Stimulated activated effector memory CD8-positive, alpha-beta T cell treated with anti-CD3 and anti-CD28 coated beads, Interleukin-12 subunit alpha, Interleukin-12 subunit beta, amount 100 ng/mL, for 72 hours (primary cell): ENCODE data around the gene ADI1.
A peak's percentile ranks its signal among the peaks of the same experiment; 100 is the strongest.

Source experiments
- ATAC-seq: fragments of 150-1000 bp; cut with Tn5 transposase; 2 replicates; pipeline ENCODE4 v1.10.0; 2021
- DNase-seq, 2 donors: peaks; one replicate each; pipeline ENCODE4 v3.0.0; 2021 to 2022; ENCODE audit warnings: low spot score in 2 of 2
- H3K27ac Mint-ChIP-seq: one replicate; pipeline ENCODE4 v1.8.0; 2022; ENCODE audit warnings: mild to moderate bottlenecking, mixed read lengths
- H3K36me3 Mint-ChIP-seq: one replicate; pipeline ENCODE4 v1.8.0; 2022; ENCODE audit warnings: mild to moderate bottlenecking, mixed read lengths
- H3K4me1 Mint-ChIP-seq: one replicate; pipeline ENCODE4 v1.8.0; 2022; ENCODE audit warnings: mixed read lengths
- H3K4me3 Mint-ChIP-seq: one replicate; pipeline ENCODE4 v1.8.0; 2022; ENCODE audit warnings: mild to moderate bottlenecking, mixed read lengths
- H3K9me3 Mint-ChIP-seq: one replicate; pipeline ENCODE4 v1.8.0; 2022; ENCODE audit warnings: mixed read lengths

The ADI1 gene

GRCh38 chr2:3466966-3467365 is 52.4 kb downstream of the ADI1 start:
- H3K4me1 Mint-ChIP-seq = peaks cover 1% of the 10 kb centered on the region
- H3K4me3 Mint-ChIP-seq = no peak overlapping the region
- peaks cover 35% of the 10 kb centered on the region for H3K36me3 Mint-ChIP-seq
- no peaks in the 10 kb centered on the region for H3K9me3 Mint-ChIP-seq
- H3K27ac Mint-ChIP-seq = no peak overlapping the region
- no peak for ATAC-seq
- no peak for DNase-seq

- peaks cover 5% of the 10 kb centered on the region for H3K4me1 Mint-ChIP-seq
- no peak overlapping the region for H3K27ac Mint-ChIP-seq
- H3K36me3 Mint-ChIP-seq = peaks cover 30% of the 10 kb centered on the region
Measured at GRCh38 chr2:3466482-3466863, 52.9 kb downstream of the ADI1 start.

GRCh38 chr2:3465844-3466481 is 53.4 kb downstream of the ADI1 start:
- no peak for DNase-seq
- Mint-ChIP-seq H3K27ac (no peak overlapping the region), H3K4me1 (peaks cover 5% of the 10 kb centered on the region), H3K36me3 (peaks cover 26% of the 10 kb centered on the region), H3K9me3 (no peaks in the 10 kb centered on the region), H3K4me3 (no peak overlapping the region)
- no peak for ATAC-seq

More at GRCh38 chr2:3466482-3466863, 52.9 kb downstream of the ADI1 start:
- ATAC-seq (no peak), DNase-seq (no peak)
- H3K9me3 Mint-ChIP-seq = no peaks in the 10 kb centered on the region
- no peak overlapping the region for H3K4me3 Mint-ChIP-seq

GRCh38 chr2:3465328-3465727 is 54.0 kb downstream of the ADI1 start:
- Mint-ChIP-seq H3K4me1 (peaks cover 5% of the 10 kb centered on the region), H3K36me3 (peaks cover 26% of the 10 kb centered on the region), H3K27ac (no peak overlapping the region), H3K9me3 (no peaks in the 10 kb centered on the region), H3K4me3 (no peak overlapping the region)
- ATAC-seq = no peak
- no peak for DNase-seq

GRCh38 chr2:3464401-3465005 is 54.8 kb downstream of the ADI1 start:
- Mint-ChIP-seq H3K4me3 (no peak overlapping the region), H3K9me3 (no peaks in the 10 kb centered on the region), H3K36me3 (peaks cover 22% of the 10 kb centered on the region), H3K27ac (no peak overlapping the region), H3K4me1 (peaks cover 5% of the 10 kb centered on the region)
- DNase-seq (no peak), ATAC-seq (no peak)

- H3K36me3 Mint-ChIP-seq = peaks cover 25% of the 10 kb centered on the region
- ATAC-seq (no peak), DNase-seq (no peak)
Measured at GRCh38 chr2:3463944-3464343, 55.4 kb downstream of the ADI1 start.

GRCh38 chr2:3463186-3463835 is 56.0 kb downstream of the ADI1 start:
- Mint-ChIP-seq H3K4me3 (no peak overlapping the region), H3K36me3 (peaks cover 24% of the 10 kb centered on the region), H3K27ac (no peak overlapping the region), H3K9me3 (no peaks in the 10 kb centered on the region), H3K4me1 (peaks cover 5% of the 10 kb centered on the region)
- ATAC-seq (no peak), DNase-seq (no peak)

More at GRCh38 chr2:3463944-3464343, 55.4 kb downstream of the ADI1 start:
- no peaks in the 10 kb centered on the region for H3K9me3 Mint-ChIP-seq
- H3K27ac Mint-ChIP-seq = no peak overlapping the region
- H3K4me1 Mint-ChIP-seq = peaks cover 5% of the 10 kb centered on the region
- no peak overlapping the region for H3K4me3 Mint-ChIP-seq

GRCh38 chr2:3462493-3463104 is 56.7 kb downstream of the ADI1 start:
- H3K36me3 Mint-ChIP-seq = peaks cover 25% of the 10 kb centered on the region

GRCh38 chr2:3461801-3462492 is 57.4 kb downstream of the ADI1 start:
- ATAC-seq = peak; percentile 38
- H3K9me3 Mint-ChIP-seq = no peaks in the 10 kb centered on the region
- H3K4me3 Mint-ChIP-seq = peak overlapping the region; percentile 10
- peak overlapping the region; percentile 43 for H3K27ac Mint-ChIP-seq
- H3K36me3 Mint-ChIP-seq = peaks cover 19% of the 10 kb centered on the region
- peak in 1 of 2 donors; percentile 62 for DNase-seq
- H3K4me1 Mint-ChIP-seq = peaks cover 5% of the 10 kb centered on the region

More at GRCh38 chr2:3462493-3463104, 56.7 kb downstream of the ADI1 start:
- Mint-ChIP-seq H3K9me3 (no peaks in the 10 kb centered on the region), H3K4me3 (no peak overlapping the region), H3K27ac (no peak overlapping the region), H3K4me1 (peaks cover 5% of the 10 kb centered on the region)
- ATAC-seq (no peak), DNase-seq (no peak)

- Mint-ChIP-seq H3K4me1 (peaks cover 5% of the 10 kb centered on the region), H3K36me3 (peaks cover 19% of the 10 kb centered on the region), H3K4me3 (no peak overlapping the region), H3K27ac (peak overlapping the region; percentile 43), H3K9me3 (no peaks in the 10 kb centered on the region)
- no peak for ATAC-seq
- no peak for DNase-seq
Measured at GRCh38 chr2:3460831-3461800, 58.2 kb downstream of the ADI1 start.

- Mint-ChIP-seq H3K4me1 (peaks cover 5% of the 10 kb centered on the region), H3K27ac (no peak overlapping the region), H3K4me3 (no peak overlapping the region), H3K36me3 (peaks cover 22% of the 10 kb centered on the region), H3K9me3 (no peaks in the 10 kb centered on the region)
- DNase-seq (no peak), ATAC-seq (no peak)
Measured at GRCh38 chr2:3460156-3460555, 59.2 kb downstream of the ADI1 start.

- Mint-ChIP-seq H3K27ac (peak overlapping the region; percentile 34), H3K4me1 (peaks cover 5% of the 10 kb centered on the region), H3K9me3 (no peaks in the 10 kb centered on the region), H3K36me3 (peaks cover 22% of the 10 kb centered on the region), H3K4me3 (no peak overlapping the region)
- DNase-seq = no peak
- no peak for ATAC-seq
Measured at GRCh38 chr2:3459185-3460015, 59.9 kb downstream of the ADI1 start.

- no peak overlapping the region for H3K4me3 Mint-ChIP-seq
- ATAC-seq (no peak), DNase-seq (no peak)
- H3K27ac Mint-ChIP-seq = no peak overlapping the region
- peaks cover 24% of the 10 kb centered on the region for H3K36me3 Mint-ChIP-seq
- H3K4me1 Mint-ChIP-seq = peaks cover 5% of the 10 kb centered on the region
- H3K9me3 Mint-ChIP-seq = no peaks in the 10 kb centered on the region
Measured at GRCh38 chr2:3458396-3459184, 60.7 kb downstream of the ADI1 start.
